GM18508 (cell line): Measurements from ENCODE around the gene ABCB9.

Experiments used
- ATAC-seq: cut with Tn5 transposase; IDR thresholded peaks from one replicate; pipeline ENCODE4 v1.9.1; 2021; ENCODE audit warnings: moderate number of reproducible peaks; ENCODE audit not compliant: insufficient read depth, unreplicated experiment

Gene ABCB9

GRCh38 chr12:122982963-122983788 is 16.9 kb upstream of the ABCB9 start:
- ATAC-seq = no peak

DNA sequence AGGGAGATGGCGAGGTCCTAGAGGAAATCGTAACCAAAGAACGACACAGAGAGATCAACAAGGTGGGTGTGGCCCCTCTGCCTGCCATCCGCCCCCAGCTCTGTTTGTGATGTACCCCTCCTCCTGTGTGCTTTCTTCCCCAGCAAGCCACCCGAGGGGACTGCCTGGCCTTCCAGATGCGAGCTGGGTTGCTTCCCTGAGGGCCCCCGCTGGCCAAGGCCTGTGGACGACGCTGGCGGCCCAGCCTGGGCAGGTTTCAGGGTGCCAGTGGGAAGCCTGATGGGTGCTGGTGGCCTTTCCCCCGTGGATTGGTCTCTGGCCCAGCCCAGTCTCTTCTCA is 16.2 kb upstream of the ABCB9 start:
- no peak for ATAC-seq

DNA sequence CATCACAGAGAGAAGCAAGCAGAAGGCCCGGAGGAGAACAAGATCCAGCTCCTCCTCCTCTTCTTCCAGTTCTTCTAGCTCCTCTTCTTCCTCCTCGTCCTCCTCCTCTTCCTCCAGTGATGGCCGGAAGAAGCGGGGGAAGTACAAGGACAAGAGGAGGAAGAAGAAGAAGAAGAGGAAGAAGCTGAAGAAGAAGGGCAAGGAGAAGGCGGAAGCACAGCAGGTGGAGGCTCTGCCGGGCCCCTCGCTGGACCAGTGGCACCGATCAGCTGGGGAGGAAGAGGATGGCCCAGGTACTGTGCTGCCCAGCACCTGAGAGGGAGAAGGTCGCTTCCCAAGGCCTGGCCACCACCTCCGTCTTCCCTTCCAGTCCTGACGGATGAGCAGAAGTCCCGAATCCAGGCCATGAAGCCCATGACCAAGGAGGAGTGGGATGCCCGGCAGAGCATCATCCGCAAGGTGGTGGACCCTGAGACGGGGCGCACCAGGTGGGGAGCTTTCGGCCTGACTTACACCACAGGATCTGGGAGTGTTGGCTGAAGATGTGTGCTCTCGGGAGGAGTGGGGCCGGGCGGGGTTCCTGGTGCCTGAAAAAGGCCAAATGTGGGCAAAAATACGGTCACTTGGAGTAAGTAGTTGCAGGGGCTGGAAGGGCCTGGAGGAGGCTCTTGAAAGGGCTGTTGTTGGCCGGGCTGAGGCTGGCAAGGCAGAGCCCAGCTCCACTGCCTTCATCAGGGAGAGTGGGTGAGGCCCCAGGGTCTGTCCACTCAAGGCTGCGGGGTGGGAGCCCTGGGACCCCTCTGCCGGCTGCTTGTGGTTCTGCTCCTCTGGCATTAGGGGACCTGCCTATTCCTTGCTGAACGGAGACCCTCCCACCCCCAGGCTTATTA is 15.6 kb upstream of the ABCB9 start:
- no peak for ATAC-seq

DNA sequence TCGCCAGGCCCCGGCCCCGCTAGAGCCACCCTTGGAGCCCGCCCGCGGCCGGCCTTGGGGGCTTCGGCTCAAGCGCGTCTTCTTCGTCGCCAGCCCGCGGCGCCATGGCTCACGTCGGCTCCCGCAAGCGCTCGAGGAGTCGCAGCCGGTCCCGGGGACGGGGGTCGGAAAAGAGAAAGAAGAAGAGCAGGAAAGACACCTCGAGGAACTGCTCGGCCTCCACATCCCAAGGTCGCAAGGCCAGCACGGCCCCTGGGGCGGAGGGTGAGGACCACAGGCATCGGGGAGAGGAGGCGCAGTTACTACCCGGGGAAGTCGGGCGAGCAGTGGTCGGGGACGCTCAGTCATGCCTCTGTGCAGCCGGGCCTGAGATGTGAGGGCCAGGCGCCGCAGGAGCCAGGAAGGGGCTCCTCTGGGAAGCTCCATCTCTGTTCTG is 14.8 kb upstream of the ABCB9 start:
- no peak for ATAC-seq

GRCh38 chr12:122980183-122981035 is 14.1 kb upstream of the ABCB9 start, which contains the start of gene ARL6IP4:
TSS of gene ARL6IP4 (plus strand) at chr12:122980681. CDS start at chr12:122981140, 459 bp downstream.
- no peak for ATAC-seq

DNA sequence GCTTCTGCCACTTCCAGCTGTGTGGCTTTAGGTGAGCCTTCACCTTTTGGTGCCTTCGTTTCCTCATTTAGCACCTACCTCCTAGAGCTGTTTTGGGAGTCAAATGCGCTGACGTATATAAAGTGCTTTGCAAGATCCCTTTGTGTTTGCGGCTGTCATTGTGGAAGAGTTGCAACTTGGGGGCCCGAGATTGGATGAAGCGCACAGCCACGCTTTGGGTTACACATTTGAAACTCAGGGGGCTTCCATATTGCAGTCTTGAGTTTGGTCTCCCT is 13.6 kb upstream of the ABCB9 start:
- no peak for ATAC-seq

- no peak for ATAC-seq
Measured at GRCh38 chr12:122979001-122979907, 13.0 kb upstream of the ABCB9 start.

GRCh38 chr12:122978507-122978955 is 12.3 kb upstream of the ABCB9 start:
- ATAC-seq = no peak

GRCh38 chr12:122977655-122978392 is 11.6 kb upstream of the ABCB9 start:
- no peak for ATAC-seq

DNA sequence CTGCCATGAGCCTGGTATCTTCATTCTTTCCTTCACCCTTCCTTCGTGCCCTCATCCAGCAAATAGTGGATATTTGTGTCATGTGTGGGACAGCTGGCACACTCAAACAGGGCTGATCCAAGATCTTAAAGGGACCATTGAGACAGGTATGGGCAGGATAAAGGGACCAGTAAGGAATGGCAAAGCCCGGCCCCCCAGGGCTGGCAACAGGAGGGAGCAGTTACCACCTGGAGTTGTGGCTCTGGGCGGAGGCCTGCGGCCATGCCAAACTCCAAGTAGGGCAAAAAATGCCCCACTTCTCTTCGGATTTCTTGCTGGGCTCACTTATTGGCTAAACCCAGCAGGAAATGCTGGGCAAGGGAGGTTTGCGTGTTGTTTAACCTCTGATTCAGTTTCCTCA is 10.9 kb upstream of the ABCB9 start:
- no peak for ATAC-seq

- no peak for ATAC-seq
Measured at GRCh38 chr12:122976648-122976975, 10.3 kb upstream of the ABCB9 start.

DNA sequence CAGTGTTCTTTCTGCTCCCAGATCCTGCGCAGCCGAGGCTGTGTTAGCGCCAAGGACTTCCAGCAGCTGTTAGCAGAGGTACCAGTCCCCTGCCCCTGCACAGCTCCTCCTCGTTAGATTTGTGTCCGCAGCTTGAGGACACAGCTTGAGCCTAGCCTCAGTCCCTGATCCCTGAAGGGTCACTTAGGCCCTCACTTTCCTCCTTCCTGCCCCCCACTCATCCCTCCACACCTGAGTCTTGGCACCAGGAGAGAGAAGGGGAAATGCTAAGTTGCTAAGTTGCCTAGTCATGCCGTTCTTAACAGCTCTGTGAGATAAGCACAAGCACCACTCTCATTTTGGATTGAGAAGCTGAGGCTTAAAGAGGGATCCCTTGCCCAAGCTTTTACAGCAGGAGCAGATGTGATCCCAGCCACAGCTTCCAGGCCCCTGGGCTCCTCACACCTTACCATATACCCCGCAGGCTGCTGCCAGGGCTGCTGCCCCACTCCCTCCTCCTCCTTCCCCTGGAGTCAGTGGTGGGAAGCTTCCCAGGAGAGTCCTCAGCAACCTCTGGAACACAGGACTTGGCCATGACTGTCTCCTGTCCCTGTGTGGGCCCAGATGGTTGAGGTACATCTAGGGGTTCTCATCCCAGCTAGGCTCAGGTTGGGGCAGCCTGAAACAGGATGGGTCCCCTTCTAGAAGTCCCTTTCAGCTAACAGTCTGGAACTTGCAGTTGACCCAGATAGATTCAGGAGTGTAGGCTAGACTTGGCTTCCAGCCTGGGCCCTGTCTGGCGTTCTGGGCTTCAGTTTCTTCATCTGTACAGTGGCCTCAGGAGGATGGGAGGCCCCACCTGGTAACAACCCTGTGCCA is 9.8 kb upstream of the ABCB9 start:
- no peak for ATAC-seq

GRCh38 chr12:122974892-122975789 is 8.9 kb upstream of the ABCB9 start, which contains the start of gene OGFOD2:
TSS of gene OGFOD2 (plus strand) at chr12:122975244. CDS start at chr12:122975252, 8 bp downstream.
- ATAC-seq = peak; percentile 39

DNA sequence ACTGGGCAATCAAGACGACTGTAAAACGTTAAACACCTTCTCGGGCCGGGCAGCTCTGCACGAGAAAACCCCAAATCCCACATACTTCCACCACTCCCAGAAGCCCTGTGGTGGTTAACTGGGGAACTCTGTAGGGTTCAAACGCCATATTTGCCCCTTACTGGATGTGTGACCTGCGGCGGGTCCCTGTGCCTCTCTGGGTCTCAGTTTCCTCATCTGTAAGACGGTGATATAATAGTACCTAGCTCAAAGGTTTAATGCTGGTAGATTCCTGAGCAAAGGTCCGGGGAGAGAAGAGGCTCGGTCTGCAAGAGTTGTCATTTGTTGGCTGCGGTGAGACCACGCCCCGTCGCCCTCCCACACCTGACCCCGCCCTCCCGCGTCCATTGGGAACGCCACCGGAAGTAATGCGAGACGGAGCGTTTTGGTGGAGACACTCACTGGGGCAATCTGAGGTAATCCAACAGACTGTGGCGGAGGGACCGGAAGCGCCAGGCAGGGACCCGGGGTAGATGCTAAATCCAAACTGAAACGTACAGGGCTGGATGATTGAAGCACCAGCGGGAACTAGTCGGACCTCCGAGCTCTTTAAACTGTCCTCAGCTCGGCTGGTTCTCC is 8.1 kb upstream of the ABCB9 start:
- peak; percentile 60 for ATAC-seq

- no peak for ATAC-seq
Measured at GRCh38 chr12:122969676-122970075, 3.4 kb upstream of the ABCB9 start.

- ATAC-seq = no peak
Measured at GRCh38 chr12:122968104-122968503, 1.8 kb upstream of the ABCB9 start.
